NCI-H2196 treated with DMSO at 0.1 percent for 48 hours (cell line): ENCODE data around the gene TLCD1.

Source experiments
- DNase-seq: peaks from one replicate; lab custom pipeline; 2025; ENCODE audit not compliant: unreplicated experiment; lab: John Stamatoyannopoulos, UW

The TLCD1 gene

GRCh38 chr17:28726226-28726626 lies at the start of gene TLCD1:
Gene TLCD1 (minus strand): TSS chr17:28726233. CDS start chr17:28726097, 136 bp downstream.
- DNase-seq = no peak

DNA sequence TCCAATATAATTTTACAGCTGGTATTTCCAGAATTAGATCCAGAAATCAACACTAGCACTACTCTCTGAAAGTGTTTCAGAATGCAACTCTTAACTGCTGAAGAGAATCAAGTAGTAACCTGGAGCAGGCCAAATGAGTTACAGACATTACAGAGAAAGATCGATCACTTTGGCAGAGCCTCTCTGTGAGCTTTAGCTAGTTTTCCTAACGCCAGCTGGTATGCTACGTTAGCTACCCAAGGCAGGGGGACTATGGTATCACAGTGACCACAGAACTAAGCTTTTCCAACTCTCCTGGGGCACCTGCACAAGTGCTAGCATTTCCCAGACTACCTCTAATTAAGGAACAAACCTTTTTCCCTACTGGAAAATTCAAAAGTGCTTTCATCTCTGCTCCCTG lies 48.2 kb upstream of the TLCD1 start:
- DNase-seq = no peak

- no peak for DNase-seq
Observed at GRCh38 chr17:28773736-28774135, 47.7 kb upstream of the TLCD1 start.

DNA sequence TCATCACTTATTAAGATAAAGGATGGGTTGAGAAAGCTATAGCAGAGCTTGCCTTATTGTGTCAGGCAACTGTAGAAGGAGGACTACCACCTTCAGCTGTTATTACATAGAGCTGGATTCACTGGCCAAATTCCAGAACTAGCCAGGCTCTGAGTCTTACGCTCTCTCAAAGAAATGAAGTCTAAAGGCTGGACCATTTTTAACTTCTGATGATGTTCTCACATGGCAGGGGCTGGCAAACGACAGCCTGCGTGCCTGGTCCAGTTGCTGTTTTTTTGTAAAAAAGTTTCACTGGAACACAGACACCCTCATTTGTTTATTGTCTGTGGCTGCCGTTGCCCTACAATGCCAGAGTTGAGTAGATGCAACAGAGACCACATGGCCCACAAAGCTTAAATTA lies 39.0 kb upstream of the TLCD1 start:
- DNase-seq = no peak

DNA sequence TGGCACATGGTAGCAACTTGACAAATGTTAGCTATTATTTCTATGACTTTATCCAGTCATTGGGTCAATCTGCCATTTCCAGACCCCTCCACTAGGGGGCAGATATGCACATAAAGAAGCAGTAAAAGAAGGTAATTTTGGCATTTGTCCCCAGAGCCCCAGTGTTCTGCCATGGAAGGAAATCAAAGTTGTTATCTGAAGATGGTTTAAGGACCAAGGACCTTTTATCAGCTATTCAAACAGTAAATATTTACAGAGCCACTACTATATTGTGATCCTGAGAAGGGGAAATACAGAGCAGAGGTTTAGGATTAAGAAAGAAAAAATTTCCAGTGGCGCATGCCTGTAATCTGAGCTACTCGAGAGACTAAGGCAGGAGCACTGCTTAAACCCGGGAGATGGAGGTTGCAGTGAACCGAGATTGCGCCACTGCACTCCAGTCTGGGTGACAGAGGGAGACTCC lies 37.8 kb upstream of the TLCD1 start:
- peak; percentile 22 for DNase-seq

- DNase-seq = no peak
Observed at GRCh38 chr17:28763137-28763799, 37.2 kb upstream of the TLCD1 start.

DNA sequence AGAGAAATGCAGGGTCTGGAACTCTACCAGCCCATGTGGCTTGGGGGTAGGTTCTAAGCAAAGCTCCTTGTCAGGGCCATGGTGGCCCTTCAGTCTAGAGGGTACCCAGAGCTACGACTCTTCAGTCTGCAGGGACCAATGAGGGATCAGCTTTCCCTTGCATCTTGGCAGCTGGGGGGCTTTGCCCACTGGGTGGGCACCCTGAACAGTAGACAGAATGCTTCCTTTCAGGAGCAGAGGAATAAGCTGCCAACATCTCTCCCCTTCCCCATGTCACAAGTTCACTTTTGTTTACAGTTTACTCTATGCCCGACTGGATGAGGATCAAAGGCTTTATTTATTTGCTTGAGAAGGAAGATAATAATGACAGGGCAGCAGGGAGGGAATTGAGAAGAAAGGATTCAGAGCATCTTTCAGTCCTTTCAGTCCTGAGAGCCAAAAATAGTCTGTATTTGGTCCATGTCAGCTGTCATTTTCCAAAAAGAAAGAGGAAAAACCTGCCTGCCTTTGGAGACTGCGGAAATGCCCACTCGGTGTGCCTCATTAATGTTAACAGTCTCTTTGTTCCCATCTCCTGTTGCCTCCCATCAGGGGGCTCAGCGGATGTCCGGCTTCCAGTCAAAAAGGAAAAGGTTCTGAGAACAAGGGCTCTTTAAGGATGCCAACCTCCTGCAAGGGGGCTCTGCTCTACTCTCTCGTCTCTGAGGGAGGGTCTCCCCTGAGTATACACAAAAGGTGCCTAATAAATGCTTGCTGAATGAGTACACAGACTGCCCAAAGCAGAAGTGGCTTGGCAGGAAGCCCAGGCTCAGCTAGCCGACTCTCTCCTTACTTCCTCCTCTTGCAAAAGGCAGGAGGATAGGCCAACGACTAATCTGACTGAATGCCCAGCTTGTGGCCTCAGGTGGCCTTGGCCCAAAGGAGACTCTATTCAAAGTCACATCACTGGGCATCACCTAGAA lies 34.8 kb upstream of the TLCD1 start:
- peak; percentile 37 for DNase-seq

- no peak for DNase-seq
Observed at GRCh38 chr17:28759256-28759865, 33.3 kb upstream of the TLCD1 start.

GRCh38 chr17:28758411-28759121 lies 32.5 kb upstream of the TLCD1 start:
- no peak for DNase-seq

DNA sequence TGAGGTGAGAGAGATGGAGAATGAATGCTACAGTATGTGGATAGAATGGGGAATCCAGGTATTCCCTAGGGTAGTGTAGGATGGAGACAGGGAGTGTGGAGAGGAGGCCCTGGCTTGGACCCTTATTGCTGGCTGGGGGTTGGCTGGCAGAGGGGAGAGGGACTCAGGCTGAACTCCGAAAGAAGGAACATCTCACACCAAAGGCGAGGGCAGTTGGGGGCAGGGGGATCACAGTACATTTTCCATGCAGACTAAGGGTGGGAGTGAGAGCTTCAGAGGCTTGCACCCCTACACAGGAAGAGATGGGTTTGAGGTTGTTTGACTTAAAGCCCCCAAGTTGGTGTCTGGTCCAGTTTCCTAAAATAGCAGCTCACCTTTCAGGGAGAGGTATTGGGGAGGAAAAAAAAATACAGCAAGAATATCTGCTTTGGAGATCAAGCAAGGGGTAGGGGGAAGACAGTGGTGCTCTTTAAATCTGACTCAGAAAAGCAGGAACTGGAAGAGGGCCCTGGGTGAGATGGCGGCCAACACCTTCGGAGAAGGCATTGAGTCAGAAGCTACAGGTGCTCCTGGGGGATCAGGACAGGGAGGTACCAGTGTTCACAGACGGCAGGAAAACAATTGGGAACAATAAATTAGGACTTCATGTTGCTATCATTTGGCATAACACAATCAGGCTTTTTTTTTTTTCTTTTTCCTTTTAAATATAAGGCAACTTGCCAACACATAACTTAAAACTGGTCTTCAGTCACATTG lies 30.2 kb upstream of the TLCD1 start:
- DNase-seq = no peak

DNA sequence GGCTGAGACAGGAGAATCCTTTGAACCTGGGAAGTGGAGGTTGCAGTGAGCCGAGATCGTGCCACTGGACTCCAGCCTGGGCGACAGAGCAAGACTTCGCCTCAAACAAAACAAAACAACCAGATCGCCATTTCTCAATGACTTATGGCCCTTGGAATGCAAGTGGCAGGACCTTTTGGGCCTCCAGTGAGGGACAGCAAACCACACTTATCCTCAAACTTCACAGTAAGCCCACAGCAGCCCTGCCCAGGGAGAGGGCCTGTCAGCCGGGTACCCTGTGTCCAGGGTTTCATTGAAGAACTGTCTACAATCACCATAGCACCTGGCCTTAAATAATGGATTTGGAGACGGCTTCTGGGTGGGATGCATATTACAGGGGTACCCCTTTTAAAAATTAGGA lies 29.5 kb upstream of the TLCD1 start:
- DNase-seq = no peak

GRCh38 chr17:28751600-28752366 lies 25.8 kb upstream of the TLCD1 start:
- DNase-seq = no peak

- peak; percentile 64 for DNase-seq
Observed at GRCh38 chr17:28750178-28751047, 24.4 kb upstream of the TLCD1 start.

- DNase-seq = no peak
Observed at GRCh38 chr17:28749516-28750177, 23.6 kb upstream of the TLCD1 start.

DNA sequence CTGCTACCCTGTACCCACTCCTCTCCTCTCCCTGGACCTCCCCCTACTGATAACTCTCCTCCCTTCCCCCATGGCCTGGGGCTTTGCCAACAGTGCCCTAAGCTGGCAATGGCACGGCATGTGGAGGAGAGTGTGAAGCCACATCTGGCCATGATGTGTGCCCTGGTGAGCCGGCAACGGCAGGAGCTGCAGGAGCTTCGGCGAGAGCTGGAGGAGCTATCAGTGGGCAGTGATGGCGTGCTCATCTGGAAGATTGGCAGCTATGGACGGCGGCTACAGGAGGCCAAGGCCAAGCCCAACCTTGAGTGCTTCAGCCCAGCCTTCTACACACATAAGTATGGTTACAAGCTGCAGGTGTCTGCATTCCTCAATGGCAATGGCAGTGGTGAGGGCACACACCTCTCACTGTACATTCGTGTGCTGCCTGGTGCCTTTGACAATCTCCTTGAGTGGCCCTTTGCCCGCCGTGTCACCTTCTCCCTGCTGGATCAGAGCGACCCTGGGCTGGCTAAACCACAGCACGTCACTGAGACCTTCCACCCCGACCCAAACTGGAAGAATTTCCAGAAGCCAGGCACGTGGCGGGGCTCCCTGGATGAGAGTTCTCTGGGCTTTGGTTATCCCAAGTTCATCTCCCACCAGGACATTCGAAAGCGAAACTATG lies 23.0 kb upstream of the TLCD1 start:
- no peak for DNase-seq

DNA sequence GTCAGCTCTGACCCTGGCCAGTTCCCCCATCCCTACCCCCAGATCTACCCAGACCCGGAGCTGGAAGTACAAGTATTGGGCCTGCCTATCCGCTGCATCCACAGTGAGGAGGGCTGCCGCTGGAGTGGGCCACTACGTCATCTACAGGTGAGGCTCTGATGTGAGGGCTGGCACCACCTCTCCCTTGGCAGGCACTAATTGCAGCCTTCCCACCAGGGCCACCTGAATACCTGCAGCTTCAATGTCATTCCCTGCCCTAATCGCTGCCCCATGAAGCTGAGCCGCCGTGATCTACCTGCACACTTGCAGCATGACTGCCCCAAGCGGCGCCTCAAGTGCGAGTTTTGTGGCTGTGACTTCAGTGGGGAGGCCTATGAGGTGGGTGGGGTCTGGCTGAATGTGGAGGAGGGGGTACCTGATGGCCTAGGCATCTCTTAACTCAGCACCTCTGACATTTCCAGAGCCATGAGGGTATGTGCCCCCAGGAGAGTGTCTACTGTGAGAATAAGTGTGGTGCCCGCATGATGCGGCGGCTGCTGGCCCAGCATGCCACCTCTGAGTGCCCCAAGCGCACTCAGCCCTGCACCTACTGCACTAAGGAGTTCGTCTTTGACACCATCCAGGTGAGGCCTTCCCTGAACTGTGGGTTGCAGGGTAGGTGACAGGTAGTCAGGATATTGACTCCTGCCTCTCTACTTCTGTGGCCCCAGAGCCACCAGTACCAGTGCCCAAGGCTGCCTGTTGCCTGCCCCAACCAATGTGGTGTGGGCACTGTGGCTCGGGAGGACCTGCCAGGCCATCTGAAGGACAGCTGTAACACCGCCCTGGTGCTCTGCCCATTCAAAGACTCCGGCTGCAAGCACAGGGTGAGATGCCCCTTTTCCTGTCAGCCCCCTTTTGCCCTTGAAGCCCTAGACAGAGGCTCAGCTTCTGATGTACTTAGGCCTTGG lies 22.0 kb upstream of the TLCD1 start:
- no peak for DNase-seq
